GM13977 (cell line): ENCODE results near the gene HSD17B1.

Experiments
- DNase-seq: peaks from one replicate; pipeline ENCODE4 v3.0.0; 2012; ENCODE audit warnings: low spot score
- CTCF ChIP-seq: IDR thresholded peaks from 2 replicates; pipeline ENCODE4 v1.5.1; 2012; ENCODE audit warnings: mild to moderate bottlenecking, control low read depth; ENCODE audit not compliant: insufficient read depth; ENCODE audit errors: extremely low read depth, missing control alignments
- in situ Hi-C: fragments of 300-500 bp; cut with MboI; formaldehyde crosslinking; loops from one replicate; pipeline ENCODE4 v1.12.0; 2022; ENCODE audit warnings: low sequenced_read_pairs, low pct_unique_long_range_greater_than_20kb, mixed read lengths, inconsistent platforms; ENCODE audit not compliant: unreplicated experiment

The HSD17B1 gene

GRCh38 chr17:42522798-42523278 is 29.9 kb upstream of the HSD17B1 start:
- in situ Hi-C loops: loop anchor here (25.0 kb wide), 1 partner anchor 211 kb away; no protein-coding TSS in a partner anchor
- DNase-seq: no peak
- TF ChIP-seq CTCF: no peak

GRCh38 chr17:42525221-42525620 is 27.5 kb upstream of the HSD17B1 start:
- no peak for TF ChIP-seq CTCF
- no peak for DNase-seq
- in situ Hi-C loops: no loop called here

- in situ Hi-C loops: no loop called here
- TF ChIP-seq CTCF: no peak
- no peak for DNase-seq
Measured at GRCh38 chr17:42526031-42526444, 26.7 kb upstream of the HSD17B1 start.

- no peak for TF ChIP-seq CTCF
- in situ Hi-C loops: no loop called here
- DNase-seq: no peak
Measured at GRCh38 chr17:42527932-42528331, 24.8 kb upstream of the HSD17B1 start.

GRCh38 chr17:42529061-42529460 is 23.7 kb upstream of the HSD17B1 start:
- DNase-seq: no peak
- TF ChIP-seq CTCF: no peak
- in situ Hi-C loops: no loop called here

GRCh38 chr17:42530952-42531454 is 21.7 kb upstream of the HSD17B1 start:
- no peak for TF ChIP-seq CTCF
- DNase-seq: no peak
- in situ Hi-C loops: no loop called here
